A549 (cell line): ENCODE data around the gene PRKG1. TPM values are rescaled to one million over a fixed set of nuclear protein-coding genes. Genes with fewer than 3 reads are reported as not detected.

Source experiments
- ATAC-seq, 2 experiments: fragments of 200-7000 bp in 1 of 2; fragments of >200 bp in 1 of 2; cut with Nextera tagmentation in 1 of 2; cut with Tn5 transposase in 1 of 2; 3 replicates each; pipeline versions ENCODE4 v1.8.0 to v1.9.1; 2018 to 2020; ENCODE audit warnings: mild to moderate bottlenecking in 1 of 2, moderate library complexity in 1 of 2
- CTCF ChIA-PET: fragments of 300-600 bp; sonication (Branson Sonifier 250); formaldehyde crosslinking; extraction: SDS; loops from one replicate; lab custom pipeline; 2021; ENCODE audit warnings: antibody characterized with exemption, inconsistent platforms; lab: Yijun Ruan, JAX
- POLR2A ChIA-PET: fragments of 350-600 bp; formaldehyde crosslinking; extraction: SDS; loops from one replicate; lab custom pipeline; 2021; ENCODE audit warnings: antibody characterized with exemption, inconsistent platforms; lab: Yijun Ruan, JAX
- DNase-seq, 2 experiments: peaks; one replicate each; pipeline versions ENCODE4 v3.0.0 to v3.0.0-alpha.2; 2011 to 2016; ENCODE audit warnings: low read depth in 1 of 2, low spot score in 1 of 2
- FAIRE-seq: peaks from 2 replicates; lab custom pipeline; 2011; peaks lifted over from hg19 to GRCh38; lab: Jason Lieb, UNC
- H3K27ac ChIP-seq, 2 experiments: fragments of >200 bp; sonication (Bioruptor Twin); formaldehyde crosslinking; 3 replicates each; pipeline ENCODE4 v1.5.1; 2016 to 2017
- H3K4me1 ChIP-seq: fragments of >200 bp; sonication (Bioruptor Twin); formaldehyde crosslinking; 3 replicates; pipeline ENCODE4 v1.6.1; 2016
- H3K4me2 ChIP-seq: fragments of >200 bp; sonication (Bioruptor Twin); formaldehyde crosslinking; 3 replicates; pipeline ENCODE4 v1.6.1; 2016
- H3K4me3 ChIP-seq: fragments of >200 bp; sonication (Bioruptor Twin); formaldehyde crosslinking; 3 replicates; pipeline ENCODE4 v1.5.1; 2016
- H3K9me3 ChIP-seq: fragments of >200 bp; sonication (Bioruptor Twin); formaldehyde crosslinking; 3 replicates; pipeline ENCODE4 v1.6.1; 2016
- BCL3 ChIP-seq: fragments of >200 bp; sonication (Bioruptor Twin); formaldehyde crosslinking; IDR thresholded peaks from 3 replicates; pipeline ENCODE4 v1.6.1; 2016
- CBX2 ChIP-seq: fragments of 200-600 bp; sonication (generic); IDR thresholded peaks from 2 replicates; pipeline ENCODE4 v1.6.1; 2016; ENCODE audit warnings: low read depth, mild to moderate bottlenecking, borderline replicate concordance
- CEBPB ChIP-seq, 2 experiments: fragments of >200 bp in 1 of 2; sonication (Bioruptor Twin) in 1 of 2; formaldehyde crosslinking in 1 of 2; IDR thresholded peaks; 2 replicates each; pipeline ENCODE4 v1.6.1; 2012 to 2016
- CHD2 ChIP-seq: fragments of 150-350 bp; IDR thresholded peaks from 2 replicates; pipeline ENCODE4 v1.6.1; 2014; ENCODE audit warnings: low read length; ENCODE audit not compliant: partially characterized antibody
- EHMT2 ChIP-seq: fragments of 200-600 bp; sonication (generic); IDR thresholded peaks from 2 replicates; pipeline ENCODE4 v1.6.1; 2016; ENCODE audit warnings: antibody characterized with exemption, low read depth, mild to moderate bottlenecking, moderate library complexity
- ELK1 ChIP-seq: fragments of 150-350 bp; IDR thresholded peaks from 2 replicates; pipeline ENCODE4 v1.6.1; 2014; ENCODE audit warnings: low read depth, mild to moderate bottlenecking, low read length
- ESRRA ChIP-seq: fragments of 150-350 bp; IDR thresholded peaks from 2 replicates; pipeline ENCODE4 v1.6.1; 2014; ENCODE audit warnings: mild to moderate bottlenecking, low read length, borderline replicate concordance
- FOSB ChIP-seq: fragments of 250-450 bp; sonication (Bioruptor Pico); IDR thresholded peaks from 2 replicates; pipeline ENCODE4 v1.5.0; 2020; ENCODE audit warnings: mild to moderate bottlenecking, moderate library complexity
- FOXS1 ChIP-seq: fragments of 250-450 bp; sonication (Bioruptor Pico); IDR thresholded peaks from 2 replicates; pipeline ENCODE4 v1.5.0; 2020; ENCODE audit warnings: mild to moderate bottlenecking, moderate library complexity
- HDAC2 ChIP-seq: fragments of 200-600 bp; sonication (generic); IDR thresholded peaks from 2 replicates; pipeline ENCODE4 v1.6.1; 2016
- HES2 ChIP-seq: fragments of >200 bp; sonication (Bioruptor Twin); formaldehyde crosslinking; IDR thresholded peaks from 2 replicates; pipeline ENCODE4 v1.6.1; 2016
- HOXA7 ChIP-seq: fragments of 250-450 bp; sonication (Bioruptor Pico); IDR thresholded peaks from 2 replicates; pipeline ENCODE4 v1.5.0; 2020; ENCODE audit warnings: mild to moderate bottlenecking, moderate library complexity
- HOXB13 ChIP-seq: fragments of 250-450 bp; sonication (Bioruptor Pico); IDR thresholded peaks from 2 replicates; pipeline ENCODE4 v1.5.0; 2020; ENCODE audit warnings: low read depth, mild to moderate bottlenecking, moderate library complexity
- JUNB ChIP-seq: fragments of >200 bp; sonication (Bioruptor Twin); formaldehyde crosslinking; IDR thresholded peaks from 2 replicates; pipeline ENCODE4 v1.6.1; 2016
- KDM1A ChIP-seq: fragments of 200-600 bp; sonication (generic); IDR thresholded peaks from 2 replicates; pipeline ENCODE4 v1.6.1; 2016; ENCODE audit warnings: low read depth, mild to moderate bottlenecking
- KDM5A ChIP-seq: fragments of 200-600 bp; sonication (generic); IDR thresholded peaks from 2 replicates; pipeline ENCODE4 v1.6.1; 2016; ENCODE audit warnings: antibody characterized with exemption, mild to moderate bottlenecking
- MAFK ChIP-seq: fragments of 450-650 bp; IDR thresholded peaks from 2 replicates; pipeline ENCODE4 v1.6.1; 2014; ENCODE audit not compliant: partially characterized antibody
- MAX ChIP-seq: IDR thresholded peaks from 2 replicates; pipeline ENCODE4 v1.6.1; 2012
- MAZ ChIP-seq: fragments of 150-350 bp; IDR thresholded peaks from 2 replicates; pipeline ENCODE4 v1.6.1; 2014; ENCODE audit warnings: antibody characterized with exemption, low read depth, low read length, borderline replicate concordance
- NPAS2 ChIP-seq: fragments of 250-450 bp; sonication (Bioruptor Pico); IDR thresholded peaks from 2 replicates; pipeline ENCODE4 v1.8.0; 2022; ENCODE audit warnings: mild to moderate bottlenecking, moderate library complexity, borderline replicate concordance
- POLR2AphosphoS2 ChIP-seq: conservative IDR thresholded peaks from 2 replicates; pipeline ENCODE4 v1.6.1; 2012; ENCODE audit warnings: low read length, improper control_type of control experiment, inconsistent platforms
- RAD21 ChIP-seq, 2 experiments: fragments of >200 bp in 1 of 2; sonication (Bioruptor Twin) in 1 of 2; formaldehyde crosslinking in 1 of 2; IDR thresholded peaks in 1 of 2; conservative IDR thresholded peaks in 1 of 2; 2 replicates in 1 of 2; 3 replicates in 1 of 2; pipeline ENCODE4 v1.6.1; 2012 to 2018; ENCODE audit warnings: inconsistent platforms in 1 of 2
- RARB ChIP-seq: fragments of 250-450 bp; sonication (Bioruptor Pico); IDR thresholded peaks from 2 replicates; pipeline ENCODE4 v1.8.0; 2021; ENCODE audit warnings: mild to moderate bottlenecking, moderate library complexity
- RCOR1 ChIP-seq: fragments of 150-350 bp; IDR thresholded peaks from 2 replicates; pipeline ENCODE4 v1.6.1; 2014; ENCODE audit warnings: antibody characterized with exemption, low read length, low read depth
- RFX5 ChIP-seq: fragments of 450-650 bp; IDR thresholded peaks from 2 replicates; pipeline ENCODE4 v1.7.1; 2014; ENCODE audit warnings: antibody characterized with exemption, mild to moderate bottlenecking, moderate library complexity
- SREBF2 ChIP-seq: fragments of 450-650 bp; IDR thresholded peaks from 2 replicates; pipeline ENCODE4 v1.6.1; 2014; ENCODE audit warnings: mild to moderate bottlenecking, moderate library complexity
- TFCP2L1 ChIP-seq: fragments of 250-450 bp; sonication (Bioruptor Pico); IDR thresholded peaks from 2 replicates; pipeline ENCODE4 v1.5.0; 2021; ENCODE audit warnings: mild to moderate bottlenecking
- ZSCAN20 ChIP-seq: fragments of 250-450 bp; sonication (Bioruptor Pico); IDR thresholded peaks from 2 replicates; pipeline ENCODE4 v1.8.0; 2022; ENCODE audit warnings: mild to moderate bottlenecking, moderate library complexity
- WGBS: methylation state at CpG from one replicate; pipeline ENCODE4 v1.1.6; 2017; ENCODE audit errors: missing lambda C conversion rate; 5-methylcytosine and 5-hydroxymethylcytosine counted together
- polyA plus RNA-seq, 4 experiments: library from polyadenylated mRNA; depleted of rRNA in 3 of 4; stranded (reverse); fragments of >200 nt; fragmentation: RNase III in 1 of 4; extraction: RNeasy Plus Mini Kit Qiagen cat#74134 plus additional on column Dnase treatment in 1 of 4; gene quantifications; 2 replicates in 3 of 4; 3 replicates in 1 of 4; pipeline ENCODE4 v1.2.3, GENCODE V29; 2011 to 2017
- TF ChIP-seq, protein P1 (sequence below): IDR thresholded peaks from 2 replicates; pipeline ENCODE4 v1.6.1; 2012; ENCODE audit warnings: low read depth, borderline replicate concordance
- TF ChIP-seq, protein P2 (sequence below): fragments of >200 bp; sonication (Bioruptor Twin); formaldehyde crosslinking; IDR thresholded peaks from 3 replicates; pipeline ENCODE4 v1.5.1; 2016

PRKG1 gene
- polyA plus RNA-seq, 2 of the 4 experiments (the other 2 are of a cell fraction), result not detected

- no peak for DNase-seq
- H3K27ac ChIP-seq, result no peak overlapping the region
- ChIA-PET CTCF (no interaction called here), POLR2A (no interaction called here)
- WGBS, result 2% methylated on average over 1 of the region's 1 CpG
- H3K4me2 ChIP-seq, result no peak overlapping the region
- H3K9me3 ChIP-seq, result no peaks in the 10 kb centered on the region
- H3K4me3 ChIP-seq, result no peak overlapping the region
- no peak for ATAC-seq
- H3K4me1 ChIP-seq, result no peaks in the 10 kb centered on the region
- FAIRE-seq, result no peak
- no peak for TF ChIP-seq RARB (CRISPR knock-in tag)
- no peak for TF ChIP-seq CHD2
- no peak for TF ChIP-seq MAFK
- TF ChIP-seq ESRRA, result no peak
- no peak for TF ChIP-seq FOXS1
- TF ChIP-seq HOXA7 (CRISPR knock-in tag), result no peak
- no peak for TF ChIP-seq JUNB
- no peak for TF ChIP-seq BCL3
- no peak for TF ChIP-seq HDAC2
- TF ChIP-seq, protein P1, sequence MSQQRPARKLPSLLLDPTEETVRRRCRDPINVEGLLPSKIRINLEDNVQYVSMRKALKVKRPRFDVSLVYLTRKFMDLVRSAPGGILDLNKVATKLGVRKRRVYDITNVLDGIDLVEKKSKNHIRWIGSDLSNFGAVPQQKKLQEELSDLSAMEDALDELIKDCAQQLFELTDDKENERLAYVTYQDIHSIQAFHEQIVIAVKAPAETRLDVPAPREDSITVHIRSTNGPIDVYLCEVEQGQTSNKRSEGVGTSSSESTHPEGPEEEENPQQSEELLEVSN, result no peak
- TF ChIP-seq MAX, result no peak
- no peak for TF ChIP-seq CBX2
- TF ChIP-seq ELK1, result no peak
- no peak for TF ChIP-seq SREBF2
- TF ChIP-seq TFCP2L1, result no peak
- no peak for TF ChIP-seq HES2
- no peak for TF ChIP-seq HOXB13 (CRISPR knock-in tag)
- TF ChIP-seq MAZ, result no peak
Measured at GRCh38 chr10:51117794-51118193, 43.5 kb downstream of the PRKG1 start.

- FAIRE-seq (no peak), DNase-seq (no peak), ATAC-seq (no peak)
- H3K9me3 ChIP-seq, result no peaks in the 10 kb centered on the region
- CTCF ChIA-PET, result no interaction called here
- H3K27ac ChIP-seq, result no peak overlapping the region
- H3K4me1 ChIP-seq, result no peaks in the 10 kb centered on the region
- WGBS, result 0% methylated on average over 1 of the region's 1 CpG
- no peak overlapping the region for H3K4me2 ChIP-seq
- POLR2A ChIA-PET, result no interaction called here
- H3K4me3 ChIP-seq, result no peak overlapping the region
- TF ChIP-seq FOSB, result no peak
- TF ChIP-seq, protein P2, sequence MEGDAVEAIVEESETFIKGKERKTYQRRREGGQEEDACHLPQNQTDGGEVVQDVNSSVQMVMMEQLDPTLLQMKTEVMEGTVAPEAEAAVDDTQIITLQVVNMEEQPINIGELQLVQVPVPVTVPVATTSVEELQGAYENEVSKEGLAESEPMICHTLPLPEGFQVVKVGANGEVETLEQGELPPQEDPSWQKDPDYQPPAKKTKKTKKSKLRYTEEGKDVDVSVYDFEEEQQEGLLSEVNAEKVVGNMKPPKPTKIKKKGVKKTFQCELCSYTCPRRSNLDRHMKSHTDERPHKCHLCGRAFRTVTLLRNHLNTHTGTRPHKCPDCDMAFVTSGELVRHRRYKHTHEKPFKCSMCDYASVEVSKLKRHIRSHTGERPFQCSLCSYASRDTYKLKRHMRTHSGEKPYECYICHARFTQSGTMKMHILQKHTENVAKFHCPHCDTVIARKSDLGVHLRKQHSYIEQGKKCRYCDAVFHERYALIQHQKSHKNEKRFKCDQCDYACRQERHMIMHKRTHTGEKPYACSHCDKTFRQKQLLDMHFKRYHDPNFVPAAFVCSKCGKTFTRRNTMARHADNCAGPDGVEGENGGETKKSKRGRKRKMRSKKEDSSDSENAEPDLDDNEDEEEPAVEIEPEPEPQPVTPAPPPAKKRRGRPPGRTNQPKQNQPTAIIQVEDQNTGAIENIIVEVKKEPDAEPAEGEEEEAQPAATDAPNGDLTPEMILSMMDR, result no peak
- TF ChIP-seq RAD21 (conservative IDR thresholded peaks at IDR 0.05 in 1 of 2, IDR thresholded peaks at IDR 0.05 in 1 of 2), result no peak
Measured at GRCh38 chr10:51119441-51119840, 45.2 kb downstream of the PRKG1 start.

DNA sequence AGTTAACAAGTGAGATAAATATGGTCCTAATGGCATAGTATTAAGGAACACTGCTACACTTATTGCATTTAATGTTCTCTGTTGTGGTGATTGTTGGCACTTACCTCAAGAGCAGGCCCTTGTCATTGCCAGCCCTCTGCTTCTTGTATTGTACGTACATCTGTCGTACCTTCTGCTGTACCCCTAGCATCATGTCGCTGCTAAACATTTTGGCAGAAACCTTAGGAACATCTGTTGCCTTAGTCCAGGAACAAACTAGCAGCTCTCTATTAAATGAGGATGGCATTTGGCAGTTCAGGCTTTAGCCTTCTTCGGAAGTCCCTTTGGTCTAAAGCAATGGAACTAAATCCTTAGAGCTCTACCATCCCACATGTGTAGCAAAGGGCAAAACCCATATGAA, 47.6 kb downstream of the PRKG1 start:
- H3K27ac ChIP-seq, result no peak overlapping the region
- CTCF ChIA-PET, result no interaction called here
- FAIRE-seq (no peak), ATAC-seq (no peak), DNase-seq (no peak)
- H3K4me3 ChIP-seq, result no peak overlapping the region
- H3K9me3 ChIP-seq, result no peaks in the 10 kb centered on the region
- POLR2A ChIA-PET, result no interaction called here
- WGBS, result 49% methylated on average over 4 of the region's 4 CpGs
- H3K4me1 ChIP-seq, result no peaks in the 10 kb centered on the region
- H3K4me2 ChIP-seq, result no peak overlapping the region
- no peak for TF ChIP-seq NPAS2 (CRISPR knock-in tag)
- no peak for TF ChIP-seq CBX2
- TF ChIP-seq KDM5A, result no peak
- TF ChIP-seq, protein P1, result no peak
- TF ChIP-seq CEBPB (IDR thresholded peaks at IDR 0.05), result no peak
- TF ChIP-seq RCOR1, result no peak
- no peak for TF ChIP-seq ZSCAN20 (CRISPR knock-in tag)
- TF ChIP-seq BCL3, result no peak
- no peak for TF ChIP-seq KDM1A
- TF ChIP-seq EHMT2, result no peak
- TF ChIP-seq HOXA7 (CRISPR knock-in tag), result no peak
- TF ChIP-seq RFX5, result no peak
- no peak for TF ChIP-seq POLR2AphosphoS2
- no peak for TF ChIP-seq ESRRA
